Hepatocyte (in vitro differentiated cells): ENCODE data around the gene ARL15.

Experiments used
- EZH2 ChIP-seq: fragments of 200-600 bp; sonication (generic); IDR thresholded peaks from 2 replicates; pipeline ENCODE4 v1.6.1; 2016; ENCODE audit warnings: antibody characterized with exemption, mild to moderate bottlenecking, borderline replicate concordance
- TF ChIP-seq, protein P1 (sequence below): fragments of 200-600 bp; sonication (generic); IDR thresholded peaks from 2 replicates; pipeline ENCODE4 v1.5.1; 2016; ENCODE audit warnings: antibody characterized with exemption, mild to moderate bottlenecking; ENCODE audit not compliant: poor library complexity

DNA sequence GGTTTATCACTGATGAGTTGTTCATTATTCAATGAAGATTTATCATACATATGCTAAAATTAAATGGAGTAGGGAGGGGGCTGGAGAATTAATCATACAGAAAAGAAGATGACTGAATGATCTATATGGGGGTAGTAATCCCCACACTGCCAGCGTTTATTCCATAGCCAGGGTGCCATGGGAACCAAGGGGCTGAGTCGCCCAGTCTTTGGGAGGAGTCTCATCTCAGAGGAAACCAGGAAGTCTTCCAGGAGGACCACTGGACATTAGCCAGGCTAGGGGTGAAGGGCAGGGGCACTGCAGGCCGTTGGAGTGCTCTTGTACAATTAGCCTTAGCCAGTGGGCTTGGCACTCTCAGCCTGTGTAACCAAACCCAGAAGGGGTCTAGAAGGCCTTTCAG lies 226.5 kb downstream of the ARL15 start:
- TF ChIP-seq, protein P1, sequence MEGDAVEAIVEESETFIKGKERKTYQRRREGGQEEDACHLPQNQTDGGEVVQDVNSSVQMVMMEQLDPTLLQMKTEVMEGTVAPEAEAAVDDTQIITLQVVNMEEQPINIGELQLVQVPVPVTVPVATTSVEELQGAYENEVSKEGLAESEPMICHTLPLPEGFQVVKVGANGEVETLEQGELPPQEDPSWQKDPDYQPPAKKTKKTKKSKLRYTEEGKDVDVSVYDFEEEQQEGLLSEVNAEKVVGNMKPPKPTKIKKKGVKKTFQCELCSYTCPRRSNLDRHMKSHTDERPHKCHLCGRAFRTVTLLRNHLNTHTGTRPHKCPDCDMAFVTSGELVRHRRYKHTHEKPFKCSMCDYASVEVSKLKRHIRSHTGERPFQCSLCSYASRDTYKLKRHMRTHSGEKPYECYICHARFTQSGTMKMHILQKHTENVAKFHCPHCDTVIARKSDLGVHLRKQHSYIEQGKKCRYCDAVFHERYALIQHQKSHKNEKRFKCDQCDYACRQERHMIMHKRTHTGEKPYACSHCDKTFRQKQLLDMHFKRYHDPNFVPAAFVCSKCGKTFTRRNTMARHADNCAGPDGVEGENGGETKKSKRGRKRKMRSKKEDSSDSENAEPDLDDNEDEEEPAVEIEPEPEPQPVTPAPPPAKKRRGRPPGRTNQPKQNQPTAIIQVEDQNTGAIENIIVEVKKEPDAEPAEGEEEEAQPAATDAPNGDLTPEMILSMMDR, result no peak
- no peak for TF ChIP-seq EZH2
